Calu3 (cell line): ENCODE data around the gene SLC8A3. TPM values are rescaled to one million over a fixed set of nuclear protein-coding genes. Genes with fewer than 3 reads are reported as not detected.

ENCODE experiments used
- BruUV-seq: library from RNA; stranded (reverse); fragments of 400-500 nt; replicated peaks from 2 replicates; lab custom pipeline; 2021; lab: Mats Ljungman, UMichigan
- CTCF ChIA-PET: fragments of 300-600 bp; sonication (Branson Sonifier 250); formaldehyde crosslinking; loops from one replicate; lab custom pipeline; 2022; ENCODE audit warnings: antibody characterized with exemption; lab: Charles Lee
- DNase-seq: peaks from one replicate; pipeline ENCODE4 v3.0.0; 2022
- H3K27ac Mint-ChIP-seq: one replicate; pipeline ENCODE4 v1.8.0; 2022; ENCODE audit warnings: mixed read lengths; ENCODE audit not compliant: unreplicated experiment
- H3K27me3 Mint-ChIP-seq: one replicate; pipeline ENCODE4 v1.8.0; 2022; ENCODE audit warnings: mixed read lengths; ENCODE audit not compliant: unreplicated experiment
- H3K36me3 Mint-ChIP-seq: one replicate; pipeline ENCODE4 v1.8.0; 2022; ENCODE audit warnings: mild to moderate bottlenecking, moderate library complexity, mixed read lengths; ENCODE audit not compliant: insufficient read depth, unreplicated experiment
- H3K4me1 Mint-ChIP-seq: one replicate; pipeline ENCODE4 v1.8.0; 2022; ENCODE audit warnings: mild to moderate bottlenecking, low read depth, mixed read lengths; ENCODE audit not compliant: unreplicated experiment
- H3K4me3 Mint-ChIP-seq: one replicate; pipeline ENCODE4 v1.8.0; 2022; ENCODE audit warnings: mild to moderate bottlenecking, low read depth, moderate library complexity, mixed read lengths; ENCODE audit not compliant: unreplicated experiment
- H3K9me3 Mint-ChIP-seq: one replicate; pipeline ENCODE4 v1.8.0; 2022; ENCODE audit warnings: low read depth, mixed read lengths; ENCODE audit not compliant: unreplicated experiment
- intact Hi-C: fragments of 100-400 bp; cut with micrococcal nuclease; formaldehyde crosslinking; loops from one replicate; pipeline ENCODE4 v1.10.0; 2022; ENCODE audit not compliant: unreplicated experiment
- total RNA-seq: library from RNA; stranded (reverse); gene quantifications from 2 replicates; pipeline ENCODE4 v1.2.3, GENCODE V29; 2022
- TF ChIP-seq, protein P1 (sequence below): fragments of 200-600 bp; IDR thresholded peaks from one replicate; pipeline ENCODE4 v1.8.0; 2022; ENCODE audit warnings: antibody characterized with exemption; ENCODE audit not compliant: unreplicated experiment

SLC8A3 gene
- total RNA-seq, 1 experiment from 2014 or later = not detected

DNA sequence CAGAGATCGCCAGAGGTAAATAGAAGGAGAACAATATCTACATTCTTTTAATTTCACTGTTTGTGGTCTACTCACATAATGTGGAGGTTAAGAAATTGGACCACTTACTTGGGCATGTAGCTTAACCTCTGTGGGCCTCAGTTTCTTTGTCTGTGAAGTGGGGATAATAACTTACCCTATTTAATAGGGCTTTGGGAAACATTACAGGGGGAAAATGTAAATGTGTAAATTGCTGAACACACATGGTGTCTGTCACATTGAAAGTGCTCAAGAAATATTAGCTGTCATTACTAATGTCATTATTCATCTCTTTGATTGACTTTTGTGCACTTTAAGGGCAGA lies 140.5 kb downstream of the SLC8A3 start:
- DNase-seq = no peak
- Mint-ChIP-seq H3K4me1 (peaks cover 41% of the 10 kb centered on the region), H3K36me3 (no peaks in the 10 kb centered on the region), H3K27ac (no peak overlapping the region), H3K4me3 (no peak overlapping the region), H3K27me3 (peaks cover 5% of the 10 kb centered on the region), H3K9me3 (no peaks in the 10 kb centered on the region)
- TF ChIP-seq, protein P1, sequence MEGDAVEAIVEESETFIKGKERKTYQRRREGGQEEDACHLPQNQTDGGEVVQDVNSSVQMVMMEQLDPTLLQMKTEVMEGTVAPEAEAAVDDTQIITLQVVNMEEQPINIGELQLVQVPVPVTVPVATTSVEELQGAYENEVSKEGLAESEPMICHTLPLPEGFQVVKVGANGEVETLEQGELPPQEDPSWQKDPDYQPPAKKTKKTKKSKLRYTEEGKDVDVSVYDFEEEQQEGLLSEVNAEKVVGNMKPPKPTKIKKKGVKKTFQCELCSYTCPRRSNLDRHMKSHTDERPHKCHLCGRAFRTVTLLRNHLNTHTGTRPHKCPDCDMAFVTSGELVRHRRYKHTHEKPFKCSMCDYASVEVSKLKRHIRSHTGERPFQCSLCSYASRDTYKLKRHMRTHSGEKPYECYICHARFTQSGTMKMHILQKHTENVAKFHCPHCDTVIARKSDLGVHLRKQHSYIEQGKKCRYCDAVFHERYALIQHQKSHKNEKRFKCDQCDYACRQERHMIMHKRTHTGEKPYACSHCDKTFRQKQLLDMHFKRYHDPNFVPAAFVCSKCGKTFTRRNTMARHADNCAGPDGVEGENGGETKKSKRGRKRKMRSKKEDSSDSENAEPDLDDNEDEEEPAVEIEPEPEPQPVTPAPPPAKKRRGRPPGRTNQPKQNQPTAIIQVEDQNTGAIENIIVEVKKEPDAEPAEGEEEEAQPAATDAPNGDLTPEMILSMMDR = no peak
- CTCF ChIA-PET = interaction anchor here (0.6 to 4.9 kb wide), 3 partner anchors 13 to 203 kb away, joined by 3 to 34 read pairs (median 4); no protein-coding TSS in a partner anchor
- intact Hi-C loops = loop anchor here (2.0 kb wide), 1 partner anchor 209 kb away; no protein-coding TSS in a partner anchor
- BruUV-seq = no TSS peak

DNA sequence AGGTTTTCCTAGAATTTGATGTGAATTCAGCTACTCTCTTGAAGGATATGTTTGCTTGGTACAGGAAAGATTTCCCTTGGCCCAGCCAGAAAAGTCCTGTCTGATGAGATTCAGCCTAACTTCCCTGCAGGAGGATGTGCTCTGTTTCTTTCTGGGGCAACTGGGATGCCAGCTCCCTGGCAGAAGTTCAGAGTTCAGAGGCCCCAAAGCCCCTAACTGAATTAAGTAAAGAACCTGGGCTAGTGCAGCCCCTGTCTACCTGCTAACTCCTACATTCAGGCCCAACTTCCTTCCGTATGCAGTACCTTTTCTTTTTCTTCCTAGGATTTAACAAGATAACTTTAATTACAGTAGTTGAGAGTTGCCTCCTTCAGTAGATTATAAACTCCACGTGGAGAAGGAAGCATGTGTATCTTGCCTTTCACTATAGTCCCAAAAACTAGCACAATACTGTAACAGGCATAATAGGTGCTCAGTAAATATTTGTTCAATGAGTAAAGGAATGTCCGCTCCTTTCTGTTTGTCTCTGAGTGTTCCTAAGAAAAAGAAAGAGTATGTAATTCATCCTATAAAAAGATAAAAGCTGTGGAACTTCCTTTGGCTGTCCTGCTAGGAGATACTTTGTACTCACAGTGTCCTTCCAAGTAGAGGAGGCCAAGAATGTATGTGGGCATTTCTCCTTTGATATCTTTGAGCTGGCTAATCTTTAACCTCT lies 141.0 kb downstream of the SLC8A3 start:
- no TSS peak for BruUV-seq
- CTCF ChIA-PET = interaction anchor here (0.6 to 4.9 kb wide), 3 partner anchors 14 to 204 kb away, joined by 3 to 34 read pairs (median 4); no protein-coding TSS in a partner anchor
- TF ChIP-seq, protein P1 = no peak
- Mint-ChIP-seq H3K9me3 (no peaks in the 10 kb centered on the region), H3K27me3 (peaks cover 7% of the 10 kb centered on the region), H3K4me3 (no peak overlapping the region), H3K27ac (no peak overlapping the region), H3K4me1 (peaks cover 41% of the 10 kb centered on the region), H3K36me3 (no peaks in the 10 kb centered on the region)
- DNase-seq = no peak
- intact Hi-C loops = loop anchor here (2.0 kb wide), 2 partner anchors 209 to 271 kb away; no protein-coding TSS in a partner anchor

DNA sequence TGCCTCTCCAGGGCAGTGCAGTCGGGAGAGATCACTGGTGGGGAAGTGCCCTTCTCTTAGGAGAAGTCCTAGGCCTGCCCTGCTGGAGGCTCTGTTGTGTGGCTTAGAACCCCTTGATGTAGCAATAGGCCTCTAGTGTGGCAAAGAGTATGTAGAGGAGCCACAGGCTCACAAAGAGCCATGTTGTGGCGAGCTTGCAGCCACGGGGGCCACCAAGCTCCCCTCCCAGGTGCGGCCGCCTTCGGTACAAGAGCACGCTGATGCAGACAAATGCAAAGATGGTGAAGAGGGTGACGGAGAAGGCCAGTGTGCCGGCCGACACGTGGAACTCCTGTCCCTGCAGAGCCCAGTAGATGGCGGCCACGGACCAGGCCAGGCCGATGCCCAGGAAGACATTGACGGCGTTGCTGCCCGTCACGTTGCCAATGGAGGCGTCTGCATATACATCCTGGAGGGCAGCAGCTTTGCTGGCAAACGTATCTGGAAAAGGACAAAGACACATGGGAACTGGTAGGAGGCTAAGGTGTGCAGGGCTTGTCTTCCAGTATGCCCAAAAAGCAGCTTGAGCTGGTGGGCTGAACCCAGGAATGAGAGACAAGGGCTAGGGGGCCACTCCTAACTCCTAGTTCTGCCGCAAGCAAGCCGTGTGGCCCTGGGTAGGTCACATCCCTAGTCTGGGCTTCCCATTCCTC lies 142.8 kb downstream of the SLC8A3 start:
- no peak overlapping the region for H3K4me3 Mint-ChIP-seq
- H3K4me1 Mint-ChIP-seq = peaks cover 41% of the 10 kb centered on the region
- peak; percentile 90 for DNase-seq
- no peaks in the 10 kb centered on the region for H3K36me3 Mint-ChIP-seq
- no TSS peak for BruUV-seq
- TF ChIP-seq, protein P1 = peak; percentile 76
- peak overlapping the region; percentile 9 for H3K27ac Mint-ChIP-seq
- no peaks in the 10 kb centered on the region for H3K9me3 Mint-ChIP-seq
- intact Hi-C loops = loop anchor here (1.0 to 2.0 kb wide), 2 partner anchors 28 to 273 kb away; no protein-coding TSS in a partner anchor
- CTCF ChIA-PET = interaction anchor here (4.9 kb wide), 1 partner anchor 27 kb away, joined by 34 read pairs; no protein-coding TSS in a partner anchor
- peaks cover 16% of the 10 kb centered on the region for H3K27me3 Mint-ChIP-seq

DNA sequence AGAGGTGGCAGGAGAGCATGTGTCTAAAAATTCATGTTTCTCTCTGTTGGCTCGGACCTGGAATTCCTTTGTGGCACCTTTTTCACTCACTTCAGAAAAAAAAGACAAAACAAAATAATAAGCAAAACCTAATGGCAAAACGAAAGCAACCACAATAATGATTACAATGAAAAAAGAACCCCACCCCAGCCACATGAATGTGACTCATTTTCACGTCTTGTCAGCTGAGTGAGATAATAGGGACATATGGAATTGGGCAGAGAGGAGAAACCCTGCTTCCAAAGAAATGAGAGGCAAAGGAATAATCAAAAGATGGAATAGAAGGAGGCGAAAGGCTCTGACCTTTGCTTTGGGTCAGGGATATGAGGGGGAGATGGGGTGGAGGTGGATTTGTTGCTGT lies 143.4 kb downstream of the SLC8A3 start:
- DNase-seq = no peak
- Mint-ChIP-seq H3K4me1 (peaks cover 41% of the 10 kb centered on the region), H3K27me3 (peaks cover 16% of the 10 kb centered on the region), H3K4me3 (no peak overlapping the region), H3K36me3 (no peaks in the 10 kb centered on the region), H3K27ac (peak overlapping the region; percentile 9), H3K9me3 (no peaks in the 10 kb centered on the region)
- intact Hi-C loops = no loop called here
- BruUV-seq = no TSS peak
- TF ChIP-seq, protein P1 = no peak
- CTCF ChIA-PET = interaction anchor here (1.0 to 4.9 kb wide), 2 partner anchors 28 to 38 kb away, joined by 3 to 34 read pairs; no protein-coding TSS in a partner anchor
